NOMO-1 treated with dmso at 0.1 percent for 144 hours (cell line): ENCODE results near the gene ATG12.
"Not testable (repeated sequence)": the region's sequence is repeated elsewhere in the genome, so short reads cannot be mapped to it uniquely, and the experiment has no call there.

Source experiments
- DNase-seq: peaks from one replicate; lab custom pipeline; 2025; ENCODE audit not compliant: unreplicated experiment; lab: John Stamatoyannopoulos, UW

The ATG12 gene

GRCh38 chr5:115809946-115810345 lies 31.4 kb downstream of the ATG12 start:
- no peak for DNase-seq

GRCh38 chr5:115808066-115808465 lies 33.3 kb downstream of the ATG12 start:
- DNase-seq: not testable (repeated sequence)

DNA sequence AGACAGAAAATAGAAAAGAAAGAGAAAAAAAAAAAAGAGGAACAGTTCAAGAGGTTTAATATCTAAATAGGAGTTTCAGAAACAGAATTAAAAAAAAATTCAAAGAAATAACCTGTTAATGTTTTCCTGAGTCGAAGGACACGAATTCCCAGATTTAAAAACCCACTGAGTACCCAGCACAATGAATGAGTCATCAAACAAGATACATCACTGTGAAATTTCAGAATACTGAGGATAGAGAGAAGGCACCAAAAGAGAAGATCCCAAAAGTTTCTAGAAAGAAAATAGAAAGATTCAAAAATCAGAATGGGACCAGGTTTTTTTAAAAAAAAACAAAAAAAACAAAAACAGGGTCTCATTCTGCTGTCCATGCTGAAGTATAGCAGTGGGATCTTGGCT lies 33.7 kb downstream of the ATG12 start:
- DNase-seq: no peak

DNA sequence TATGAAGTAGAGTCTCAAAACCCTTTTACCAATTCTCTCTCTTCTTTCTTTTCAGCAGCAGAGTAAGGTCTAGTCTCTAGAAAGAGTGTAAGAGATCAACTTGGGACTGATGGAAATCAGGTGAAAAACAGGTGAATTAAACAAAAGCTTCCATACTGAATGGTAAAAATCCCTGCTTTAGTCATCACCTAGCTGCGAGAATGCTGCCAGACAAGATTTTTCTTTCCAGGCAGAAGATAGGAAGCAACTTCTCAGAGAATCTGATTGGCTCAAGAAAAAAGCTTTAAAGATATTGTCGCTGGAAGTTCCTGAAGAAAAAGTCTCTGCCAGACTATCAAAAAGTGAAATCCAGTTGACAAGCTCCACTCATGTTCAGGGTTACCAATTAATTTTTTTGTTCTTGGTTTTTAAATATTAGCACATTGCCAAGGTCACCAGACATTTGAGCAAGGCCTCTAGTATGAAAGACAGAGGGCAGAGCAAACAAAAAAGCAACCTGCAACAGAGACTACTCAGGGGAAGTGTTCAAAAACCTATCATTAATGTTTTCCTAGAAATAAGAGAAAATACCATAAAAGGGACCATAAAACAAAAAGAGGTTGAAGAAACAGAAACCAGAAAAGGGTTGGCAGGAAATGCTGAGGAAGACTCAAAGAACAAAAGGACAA lies 34.2 kb downstream of the ATG12 start:
- DNase-seq: no peak

DNA sequence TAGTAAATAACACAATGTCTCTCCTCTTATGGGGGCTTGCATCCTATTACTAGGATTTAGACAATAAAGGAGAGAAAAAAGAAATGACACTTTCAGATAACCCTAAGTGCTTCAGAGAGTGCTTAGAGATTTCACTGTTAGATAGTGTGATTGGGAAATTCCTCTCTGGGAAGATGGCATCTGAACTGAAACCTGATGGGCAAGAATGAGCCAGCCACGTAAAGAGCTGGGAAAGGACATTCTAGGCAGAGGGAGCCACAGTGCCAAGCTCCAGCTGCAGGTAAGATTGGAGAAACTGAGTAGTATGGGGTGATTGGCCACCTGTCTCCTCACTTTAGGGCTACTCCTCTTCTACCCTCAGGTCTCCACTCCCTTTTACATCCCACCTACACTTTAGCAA lies 39.4 kb downstream of the ATG12 start:
- no peak for DNase-seq

GRCh38 chr5:115801152-115801551 lies 40.2 kb downstream of the ATG12 start:
- DNase-seq: no peak

GRCh38 chr5:115800108-115800507 lies 41.3 kb downstream of the ATG12 start:
- no peak for DNase-seq

DNA sequence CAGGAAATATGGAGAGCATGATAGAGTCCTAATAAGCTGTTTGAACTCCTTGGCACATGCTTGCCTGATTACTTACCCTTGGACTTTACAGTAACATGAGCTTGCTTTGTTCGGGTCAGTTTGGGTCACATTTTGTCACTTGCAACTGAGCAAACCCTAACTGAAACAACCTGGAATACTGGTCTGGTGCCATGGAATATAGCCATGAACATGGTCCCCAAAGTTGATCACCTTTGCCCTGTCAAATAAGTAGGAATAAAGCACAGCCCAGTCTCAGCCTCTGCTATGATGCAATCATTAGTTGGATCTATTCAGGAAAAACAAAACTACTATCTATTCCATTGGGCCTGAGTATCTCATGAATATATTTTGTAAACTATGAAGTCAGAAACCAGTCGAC lies 43.1 kb downstream of the ATG12 start:
- DNase-seq: no peak

GRCh38 chr5:115796656-115797055 lies 44.7 kb downstream of the ATG12 start:
- no peak for DNase-seq

DNA sequence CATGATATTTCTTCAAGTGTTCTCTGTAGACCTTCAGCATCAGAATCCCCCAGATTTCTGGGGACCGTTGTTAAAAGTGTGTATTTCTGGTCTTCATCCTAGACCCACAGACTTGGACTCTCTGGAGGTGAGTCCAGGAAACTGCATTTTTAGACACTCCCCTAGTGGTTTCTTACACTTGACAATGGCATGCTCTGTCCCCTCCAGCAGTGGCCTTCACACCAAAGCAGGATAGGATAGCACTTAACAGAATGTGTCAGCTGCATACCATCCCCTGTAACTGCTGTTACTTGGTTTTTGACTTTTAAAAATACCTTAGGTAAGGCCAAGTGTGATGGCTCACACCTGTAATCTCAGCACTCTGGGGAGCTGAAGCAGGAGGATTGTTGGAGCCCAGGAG lies 45.7 kb downstream of the ATG12 start:
- DNase-seq: no peak

- DNase-seq: no peak
These were observed 52.9 kb downstream of the ATG12 start for GRCh38 chr5:115788440-115788839.

GRCh38 chr5:115787426-115787825 lies 53.9 kb downstream of the ATG12 start:
- DNase-seq: no peak

DNA sequence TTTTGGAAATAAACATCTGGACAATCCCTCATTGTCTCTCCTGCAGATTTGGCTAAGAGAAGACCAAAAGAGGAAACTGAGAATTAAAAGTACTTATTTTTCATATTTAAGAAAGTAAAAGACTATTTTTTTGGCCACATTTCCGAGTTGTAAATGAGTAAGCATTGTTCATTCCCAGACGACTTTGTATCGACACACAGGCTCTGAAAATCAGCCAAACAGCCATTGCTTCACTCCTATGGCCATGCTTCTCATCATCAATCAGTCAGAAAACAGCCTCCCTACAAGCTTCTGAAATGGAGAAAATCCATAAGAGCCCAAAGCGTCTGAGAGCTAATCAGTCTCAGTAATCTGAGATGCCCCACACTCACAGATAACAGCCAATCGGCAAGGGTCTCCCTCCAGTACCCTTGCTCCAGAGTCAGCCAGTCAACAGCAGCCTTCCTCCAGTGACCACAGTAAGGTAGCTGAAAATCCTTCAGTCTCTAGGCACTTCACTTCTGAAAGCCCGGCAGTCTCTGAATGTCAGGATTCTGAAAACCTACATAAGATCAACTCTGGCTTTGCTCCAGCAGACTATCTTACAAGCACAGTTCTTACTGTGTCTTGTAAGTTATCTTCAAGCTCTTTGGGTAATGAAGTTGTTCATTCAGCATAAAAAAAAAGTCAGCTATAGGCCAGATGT lies 55.8 kb downstream of the ATG12 start:
- no peak for DNase-seq

DNA sequence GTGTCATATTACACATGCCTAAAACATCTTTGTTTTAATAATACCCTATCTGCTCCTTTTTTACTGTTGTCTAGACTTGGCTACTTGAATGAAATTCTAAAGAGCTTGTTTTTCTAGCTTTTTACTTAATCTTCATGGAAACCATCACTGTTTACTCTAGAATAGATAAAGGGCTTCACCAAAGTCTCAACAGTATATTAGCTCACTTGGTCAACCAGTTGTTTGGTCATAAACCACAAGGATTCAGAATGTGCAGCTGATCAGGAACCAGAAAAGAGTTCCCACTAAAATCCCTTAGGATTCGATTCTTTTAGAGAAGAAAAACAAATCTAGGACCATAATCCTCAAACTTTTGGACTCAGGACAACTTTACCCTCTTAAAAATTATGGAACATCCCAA lies 62.9 kb downstream of the ATG12 start:
- no peak for DNase-seq
